Activated CD8-positive, alpha-beta T cell treated with anti-CD3 and anti-CD28 coated beads, Interleukin-2, amount 10 ng/mL, durations not matched to agents 7 days and 5 days (primary cell): ENCODE measurements around the gene LANCL2. TPM values are rescaled to one million over a fixed set of nuclear protein-coding genes. Genes with fewer than 3 reads are reported as not detected.

ENCODE experiments used
- ATAC-seq: fragments of 150-1000 bp; cut with Tn5 transposase; one replicate; pipeline ENCODE4 v1.10.0; 2021; ENCODE audit warnings: moderate library complexity
- CTCF ChIA-PET: fragments of 350-600 bp; sonication (Branson Sonifier 250); formaldehyde crosslinking; loops from one replicate; lab custom pipeline; 2021; ENCODE audit warnings: antibody characterized with exemption; lab: Charles Lee
- POLR2A ChIA-PET: fragments of 350-600 bp; sonication (Branson Sonifier 250); formaldehyde crosslinking; loops from one replicate; lab custom pipeline; 2021; ENCODE audit warnings: antibody characterized with exemption; lab: Charles Lee
- DNase-seq: peaks from one replicate; pipeline ENCODE4 v3.0.0-alpha.2; 2020
- H3K27ac Mint-ChIP-seq: one replicate; pipeline ENCODE4 v1.8.0; 2021; ENCODE audit warnings: mild to moderate bottlenecking, mixed read lengths
- H3K27me3 Mint-ChIP-seq: one replicate; pipeline ENCODE4 v1.8.0; 2021; ENCODE audit warnings: low read depth, mixed read lengths
- H3K36me3 Mint-ChIP-seq: one replicate; pipeline ENCODE4 v1.8.0; 2021; ENCODE audit warnings: low read depth, mixed read lengths
- H3K4me1 Mint-ChIP-seq: one replicate; pipeline ENCODE4 v1.8.0; 2021; ENCODE audit warnings: low read depth, mixed read lengths
- H3K4me3 Mint-ChIP-seq: one replicate; pipeline ENCODE4 v1.8.0; 2021; ENCODE audit warnings: mild to moderate bottlenecking, mixed read lengths
- H3K9me3 Mint-ChIP-seq: one replicate; pipeline ENCODE4 v1.8.0; 2022; ENCODE audit warnings: mixed read lengths; ENCODE audit not compliant: insufficient read depth
- total RNA-seq, 2 experiments: library from RNA; stranded (reverse); gene quantifications; one replicate each; pipeline ENCODE4 v1.2.3, GENCODE V29; 2021

The LANCL2 gene
- total RNA-seq, 2 experiments from 2014 or later = 8.0 to 8.5 TPM

DNA sequence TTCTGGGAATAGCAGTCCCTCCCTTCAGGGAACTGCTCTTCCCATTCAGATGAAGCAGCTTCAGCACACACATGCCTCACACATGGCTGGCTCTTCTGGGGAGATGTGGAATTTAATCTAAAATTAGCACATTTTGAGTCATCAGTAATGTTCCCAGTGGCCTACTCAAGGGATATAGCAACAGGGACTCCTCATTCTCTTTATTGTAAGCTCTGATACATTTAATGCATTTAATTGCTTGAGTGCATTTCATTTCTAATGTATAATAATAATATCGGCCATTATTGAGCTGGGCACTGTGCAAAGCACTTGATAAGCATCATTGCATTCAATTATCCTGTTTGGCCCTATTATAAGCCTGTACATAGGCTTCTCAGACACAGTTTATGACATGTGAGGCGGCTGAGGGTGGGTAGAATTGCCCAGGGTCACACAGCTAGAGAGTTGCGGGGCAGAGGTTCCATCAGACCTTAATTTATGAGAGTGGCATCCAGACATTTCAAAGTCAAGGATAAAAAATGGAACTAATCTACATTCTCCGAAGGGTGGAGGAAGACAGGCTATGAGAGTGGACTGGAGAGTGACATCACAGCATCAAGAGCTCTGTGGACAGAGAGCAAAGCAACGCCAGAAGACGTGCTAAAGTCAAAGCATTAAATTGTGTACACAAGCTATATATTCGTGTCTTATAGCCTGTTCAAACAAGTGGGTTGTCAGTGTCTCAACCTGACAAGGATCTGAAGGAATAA lies 76.8 kb downstream of the LANCL2 start:
- Mint-ChIP-seq H3K27ac (no peak overlapping the region), H3K4me3 (no peak overlapping the region), H3K4me1 (peaks cover 10% of the 10 kb centered on the region), H3K27me3 (no peaks in the 10 kb centered on the region), H3K36me3 (peaks cover under 1% of the 10 kb centered on the region), H3K9me3 (peaks cover 6% of the 10 kb centered on the region)
- CTCF ChIA-PET = no interaction called here
- ATAC-seq = no peak
- POLR2A ChIA-PET = no interaction called here
- DNase-seq = no peak

DNA sequence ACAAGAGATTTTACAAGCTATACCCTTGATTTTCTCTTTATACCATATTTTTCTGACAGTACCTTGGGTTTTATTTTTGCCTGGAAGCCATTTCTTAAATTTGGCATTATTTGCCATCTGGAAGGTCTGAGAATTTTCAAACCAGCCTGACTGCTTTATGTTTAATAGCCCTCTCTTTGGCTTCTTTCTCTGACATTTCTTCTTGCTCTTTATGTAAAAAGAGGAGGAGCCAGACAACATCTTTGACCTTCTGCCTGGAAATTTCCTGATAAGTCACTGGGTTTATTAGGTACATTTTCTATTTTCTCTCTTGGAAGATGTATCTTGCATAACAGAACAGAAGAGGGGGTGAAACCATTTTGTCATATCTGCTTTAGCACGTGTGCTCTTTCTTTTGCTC lies 79.6 kb downstream of the LANCL2 start:
- H3K27me3 Mint-ChIP-seq = no peaks in the 10 kb centered on the region
- DNase-seq (no peak), ATAC-seq (no peak)
- H3K4me1 Mint-ChIP-seq = peaks cover 7% of the 10 kb centered on the region
- no peak overlapping the region for H3K27ac Mint-ChIP-seq
- H3K9me3 Mint-ChIP-seq = peaks cover 6% of the 10 kb centered on the region
- H3K36me3 Mint-ChIP-seq = peaks cover 4% of the 10 kb centered on the region
- H3K4me3 Mint-ChIP-seq = no peak overlapping the region
- CTCF ChIA-PET = interaction anchor here (1.5 to 1.6 kb wide), 2 partner anchors 16 to 151 kb away, joined by 4 read pairs; no protein-coding TSS in a partner anchor
- POLR2A ChIA-PET = interaction anchor here (0.5 kb wide), 1 partner anchor 214 kb away, joined by 3 read pairs; no protein-coding TSS in a partner anchor

GRCh38 chr7:55448526-55448925 lies 83.4 kb downstream of the LANCL2 start:
- DNase-seq (no peak), ATAC-seq (no peak)
- ChIA-PET POLR2A (no interaction called here), CTCF (no interaction called here)
- peaks cover 4% of the 10 kb centered on the region for H3K36me3 Mint-ChIP-seq
- H3K27ac Mint-ChIP-seq = no peak overlapping the region
- H3K4me1 Mint-ChIP-seq = peaks cover 5% of the 10 kb centered on the region
- H3K27me3 Mint-ChIP-seq = no peaks in the 10 kb centered on the region
- no peak overlapping the region for H3K4me3 Mint-ChIP-seq
- H3K9me3 Mint-ChIP-seq = peaks cover 6% of the 10 kb centered on the region

- Mint-ChIP-seq H3K4me1 (peaks cover 5% of the 10 kb centered on the region), H3K9me3 (peaks cover 6% of the 10 kb centered on the region), H3K27ac (no peak overlapping the region), H3K4me3 (no peak overlapping the region), H3K27me3 (no peaks in the 10 kb centered on the region), H3K36me3 (peaks cover 4% of the 10 kb centered on the region)
- CTCF ChIA-PET = no interaction called here
- POLR2A ChIA-PET = no interaction called here
- DNase-seq (no peak), ATAC-seq (no peak)
Measured at GRCh38 chr7:55449205-55449991, 84.3 kb downstream of the LANCL2 start.

GRCh38 chr7:55449992-55450535 lies 84.9 kb downstream of the LANCL2 start:
- no peak for ATAC-seq
- H3K4me1 Mint-ChIP-seq = peaks cover 8% of the 10 kb centered on the region
- H3K9me3 Mint-ChIP-seq = peaks cover 6% of the 10 kb centered on the region
- no peak for DNase-seq
- H3K27ac Mint-ChIP-seq = no peak overlapping the region
- H3K36me3 Mint-ChIP-seq = peaks cover 8% of the 10 kb centered on the region
- no peak overlapping the region for H3K4me3 Mint-ChIP-seq
- ChIA-PET POLR2A (no interaction called here), CTCF (no interaction called here)
- no peaks in the 10 kb centered on the region for H3K27me3 Mint-ChIP-seq

- Mint-ChIP-seq H3K4me1 (peaks cover 11% of the 10 kb centered on the region), H3K4me3 (no peak overlapping the region), H3K9me3 (peaks cover 6% of the 10 kb centered on the region), H3K36me3 (peaks cover 7% of the 10 kb centered on the region), H3K27me3 (no peaks in the 10 kb centered on the region), H3K27ac (no peak overlapping the region)
- DNase-seq (no peak), ATAC-seq (no peak)
- CTCF ChIA-PET = interaction anchor here (1.4 kb wide), 1 partner anchor 20 kb away, joined by 5 read pairs; no protein-coding TSS in a partner anchor
- POLR2A ChIA-PET = no interaction called here
Measured at GRCh38 chr7:55452971-55453370, 87.8 kb downstream of the LANCL2 start.

- DNase-seq (no peak), ATAC-seq (no peak)
- Mint-ChIP-seq H3K36me3 (peaks cover 19% of the 10 kb centered on the region), H3K27me3 (no peaks in the 10 kb centered on the region), H3K4me3 (no peak overlapping the region), H3K27ac (no peak overlapping the region), H3K9me3 (peaks cover 37% of the 10 kb centered on the region), H3K4me1 (peaks cover 20% of the 10 kb centered on the region)
- CTCF ChIA-PET = no interaction called here
- POLR2A ChIA-PET = no interaction called here
Measured at GRCh38 chr7:55457801-55458200, 92.7 kb downstream of the LANCL2 start.

DNA sequence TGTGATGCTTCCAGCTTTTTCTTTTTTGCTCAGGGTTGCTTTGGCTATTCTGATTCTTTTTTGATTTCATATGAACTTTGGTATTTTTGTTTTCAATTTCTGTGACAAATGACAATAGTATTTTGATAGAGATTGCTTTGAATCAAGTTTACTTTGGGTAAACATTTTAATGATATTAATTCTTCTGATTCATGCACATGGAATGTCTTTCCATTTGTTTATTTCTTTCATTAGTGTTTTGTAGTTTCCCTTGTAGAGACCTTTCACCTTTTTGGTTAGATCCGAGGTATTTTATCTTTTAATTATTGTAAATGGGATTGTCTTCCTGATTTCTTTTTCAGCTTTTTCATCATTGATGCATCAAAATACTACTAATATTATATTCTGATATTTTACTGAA lies 93.2 kb downstream of the LANCL2 start:
- Mint-ChIP-seq H3K27me3 (no peaks in the 10 kb centered on the region), H3K4me3 (no peak overlapping the region), H3K9me3 (peaks cover 39% of the 10 kb centered on the region), H3K4me1 (peaks cover 18% of the 10 kb centered on the region), H3K36me3 (peaks cover 22% of the 10 kb centered on the region), H3K27ac (no peak overlapping the region)
- POLR2A ChIA-PET = no interaction called here
- CTCF ChIA-PET = no interaction called here
- DNase-seq (no peak), ATAC-seq (no peak)

- CTCF ChIA-PET = no interaction called here
- peaks cover 53% of the 10 kb centered on the region for H3K36me3 Mint-ChIP-seq
Measured at GRCh38 chr7:55463686-55464262, 98.6 kb downstream of the LANCL2 start.

GRCh38 chr7:55464422-55464821 lies 99.3 kb downstream of the LANCL2 start:
- ATAC-seq (no peak), DNase-seq (no peak)
- Mint-ChIP-seq H3K9me3 (peaks cover 22% of the 10 kb centered on the region), H3K27ac (no peak overlapping the region), H3K27me3 (no peaks in the 10 kb centered on the region), H3K4me1 (peaks cover 26% of the 10 kb centered on the region), H3K36me3 (peaks cover 51% of the 10 kb centered on the region), H3K4me3 (no peak overlapping the region)
- CTCF ChIA-PET = no interaction called here
- POLR2A ChIA-PET = no interaction called here

More at GRCh38 chr7:55463686-55464262, 98.6 kb downstream of the LANCL2 start:
- no peak overlapping the region for H3K4me3 Mint-ChIP-seq
- peaks cover 27% of the 10 kb centered on the region for H3K9me3 Mint-ChIP-seq
- no peak for ATAC-seq
- POLR2A ChIA-PET = no interaction called here
- no peaks in the 10 kb centered on the region for H3K27me3 Mint-ChIP-seq
- H3K4me1 Mint-ChIP-seq = peaks cover 20% of the 10 kb centered on the region
- DNase-seq = no peak
- no peak overlapping the region for H3K27ac Mint-ChIP-seq

DNA sequence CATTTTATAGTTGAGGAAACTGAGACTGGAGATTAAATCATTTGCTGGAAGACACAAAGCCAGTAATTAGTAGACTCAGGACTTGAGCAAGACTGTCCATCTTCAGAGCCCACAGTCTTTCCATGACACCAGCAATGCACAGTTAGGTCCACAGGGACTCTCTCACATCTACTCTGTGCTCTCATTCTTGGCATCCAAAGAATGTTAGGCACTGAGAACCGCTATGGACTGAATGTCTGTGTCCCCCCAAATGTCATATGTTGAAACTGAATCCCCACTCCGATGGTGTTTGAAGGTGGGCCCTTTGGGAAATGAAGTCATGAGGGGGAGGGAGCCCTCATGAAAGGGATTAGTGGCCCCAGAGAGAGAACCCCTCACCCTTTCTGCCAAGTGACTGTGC lies 100.6 kb downstream of the LANCL2 start:
- ATAC-seq = no peak
- H3K27me3 Mint-ChIP-seq = no peaks in the 10 kb centered on the region

More for the DNA sequence above, 100.6 kb downstream of the LANCL2 start:
- H3K9me3 Mint-ChIP-seq = peaks cover 11% of the 10 kb centered on the region
- no peak for DNase-seq
- peaks cover 52% of the 10 kb centered on the region for H3K36me3 Mint-ChIP-seq
- H3K4me3 Mint-ChIP-seq = no peak overlapping the region
- H3K4me1 Mint-ChIP-seq = peaks cover 37% of the 10 kb centered on the region
- no peak overlapping the region for H3K27ac Mint-ChIP-seq
- POLR2A ChIA-PET = no interaction called here
- CTCF ChIA-PET = no interaction called here
